HEK293 (cell line): ENCODE results near the gene YWHAQ.

Source experiments
- ELK4 ChIP-seq: IDR thresholded peaks from 2 replicates; pipeline ENCODE4 v1.6.1; 2011; ENCODE audit warnings: mild to moderate bottlenecking, low read depth, low read length, borderline replicate concordance
- GLIS2 ChIP-seq: fragments of 450-650 bp; formaldehyde crosslinking; IDR thresholded peaks from 2 replicates; pipeline ENCODE4 v1.5.1; 2016; ENCODE audit warnings: missing biosample characterization, missing genetic modification characterization
- KLF1 ChIP-seq: fragments of 450-650 bp; formaldehyde crosslinking; IDR thresholded peaks from 2 replicates; pipeline ENCODE4 v1.5.1; 2016; ENCODE audit warnings: missing biosample characterization, missing genetic modification characterization
- MEIS1 ChIP-seq: sonication (generic); formaldehyde crosslinking; IDR thresholded peaks from 2 replicates; pipeline ENCODE4 v1.8.1; 2022; ENCODE audit warnings: missing genetic modification reagents, mild to moderate bottlenecking, borderline replicate concordance
- RBAK ChIP-seq: fragments of 450-650 bp; formaldehyde crosslinking; IDR thresholded peaks from 2 replicates; pipeline ENCODE4 v1.5.1; 2016; ENCODE audit warnings: missing biosample characterization, missing genetic modification characterization
- SCRT1 ChIP-seq: fragments of 450-650 bp; formaldehyde crosslinking; IDR thresholded peaks from 2 replicates; pipeline ENCODE4 v1.5.1; 2016; ENCODE audit warnings: missing biosample characterization, missing genetic modification characterization, borderline replicate concordance
- YY1 ChIP-seq: fragments of 450-650 bp; formaldehyde crosslinking; IDR thresholded peaks from 2 replicates; pipeline ENCODE4 v1.5.1; 2018; ENCODE audit warnings: missing biosample characterization, missing genetic modification characterization
- YY2 ChIP-seq: fragments of 450-650 bp; formaldehyde crosslinking; IDR thresholded peaks from 2 replicates; pipeline ENCODE4 v1.5.1; 2016; ENCODE audit warnings: missing biosample characterization, missing genetic modification characterization
- ZBTB17 ChIP-seq: fragments of 450-650 bp; formaldehyde crosslinking; IDR thresholded peaks from 2 replicates; pipeline ENCODE4 v1.5.1; 2016; ENCODE audit warnings: missing biosample characterization, missing genetic modification characterization
- ZBTB26 ChIP-seq: fragments of 450-650 bp; formaldehyde crosslinking; optimal IDR thresholded peaks from 2 replicates; pipeline ENCODE3; 2016; ENCODE audit warnings: missing biosample characterization, mild to moderate bottlenecking, missing genetic modification characterization
- ZEB2 ChIP-seq: fragments of 450-650 bp; formaldehyde crosslinking; IDR thresholded peaks from 2 replicates; pipeline ENCODE4 v1.5.1; 2016; ENCODE audit warnings: missing biosample characterization, missing genetic modification characterization
- ZFP69B ChIP-seq: fragments of 450-650 bp; formaldehyde crosslinking; IDR thresholded peaks from 2 replicates; pipeline ENCODE4 v1.5.1; 2016; ENCODE audit warnings: missing biosample characterization, missing genetic modification characterization
- ZNF132 ChIP-seq: fragments of 450-650 bp; formaldehyde crosslinking; IDR thresholded peaks from 2 replicates; pipeline ENCODE4 v1.5.1; 2017; ENCODE audit warnings: missing biosample characterization, missing genetic modification characterization, borderline replicate concordance
- ZNF146 ChIP-seq: fragments of 450-650 bp; formaldehyde crosslinking; IDR thresholded peaks from 2 replicates; pipeline ENCODE4 v1.5.1; 2016; ENCODE audit warnings: missing biosample characterization, missing genetic modification characterization
- ZNF169 ChIP-seq: fragments of 450-650 bp; formaldehyde crosslinking; IDR thresholded peaks from 2 replicates; pipeline ENCODE4 v1.5.1; 2016; ENCODE audit warnings: missing biosample characterization, missing genetic modification characterization
- ZNF18 ChIP-seq: fragments of 450-650 bp; formaldehyde crosslinking; IDR thresholded peaks from 2 replicates; pipeline ENCODE4 v1.5.1; 2016; ENCODE audit warnings: missing biosample characterization, missing genetic modification characterization
- ZNF184 ChIP-seq: fragments of 450-650 bp; IDR thresholded peaks from 2 replicates; pipeline ENCODE4 v1.5.1; 2018; ENCODE audit warnings: missing biosample characterization, mild to moderate bottlenecking, missing genetic modification characterization
- ZNF248 ChIP-seq: fragments of 450-650 bp; formaldehyde crosslinking; IDR thresholded peaks from 2 replicates; pipeline ENCODE4 v1.5.1; 2017; ENCODE audit warnings: missing biosample characterization, missing genetic modification characterization
- ZNF274 ChIP-seq, 2 experiments: fragments of 200-500 bp in 1 of 2; fragments of 450-650 bp in 1 of 2; sonication (Bioruptor generic) in 1 of 2; formaldehyde crosslinking in 1 of 2; IDR thresholded peaks; 2 replicates each; pipeline versions ENCODE4 v1.5.1 to v1.6.1; 2014 to 2016; ENCODE audit warnings: borderline replicate concordance in 1 of 2, inconsistent platforms in 1 of 2, low read length in 1 of 2, missing biosample characterization in 1 of 2, missing genetic modification characterization in 1 of 2
- ZNF292 ChIP-seq: fragments of 450-650 bp; formaldehyde crosslinking; IDR thresholded peaks from 2 replicates; pipeline ENCODE4 v1.5.1; 2016; ENCODE audit warnings: low read depth, missing biosample characterization, missing genetic modification characterization, borderline replicate concordance
- ZNF335 ChIP-seq: fragments of 450-650 bp; formaldehyde crosslinking; conservative IDR thresholded peaks from 2 replicates; pipeline ENCODE4 v1.5.1; 2016; ENCODE audit warnings: missing biosample characterization, missing genetic modification characterization
- ZNF354C ChIP-seq: fragments of 450-650 bp; formaldehyde crosslinking; IDR thresholded peaks from 2 replicates; pipeline ENCODE4 v1.5.1; 2016; ENCODE audit warnings: missing biosample characterization, missing genetic modification characterization, low read depth, borderline replicate concordance
- ZNF391 ChIP-seq: fragments of 450-650 bp; formaldehyde crosslinking; IDR thresholded peaks from 2 replicates; pipeline ENCODE4 v1.5.1; 2016; ENCODE audit warnings: low read depth, missing biosample characterization, missing genetic modification characterization, borderline replicate concordance
- ZNF398 ChIP-seq: fragments of 450-650 bp; formaldehyde crosslinking; IDR thresholded peaks from 2 replicates; pipeline ENCODE4 v1.5.1; 2017; ENCODE audit warnings: missing biosample characterization, missing genetic modification characterization
- ZNF513 ChIP-seq: fragments of 450-650 bp; IDR thresholded peaks from 2 replicates; pipeline ENCODE4 v1.5.1; 2018; ENCODE audit warnings: missing biosample characterization, missing genetic modification characterization
- ZNF555 ChIP-seq: fragments of 450-650 bp; formaldehyde crosslinking; conservative IDR thresholded peaks from 2 replicates; pipeline ENCODE4 v1.5.1; 2017; ENCODE audit warnings: missing biosample characterization, mild to moderate bottlenecking, missing genetic modification characterization, inconsistent platforms
- ZNF610 ChIP-seq: fragments of 450-650 bp; formaldehyde crosslinking; IDR thresholded peaks from 2 replicates; pipeline ENCODE4 v1.5.1; 2016; ENCODE audit warnings: missing biosample characterization, missing genetic modification characterization, borderline replicate concordance
- ZNF785 ChIP-seq: fragments of 450-650 bp; formaldehyde crosslinking; IDR thresholded peaks from 2 replicates; pipeline ENCODE4 v1.5.1; 2016; ENCODE audit warnings: missing biosample characterization, missing genetic modification characterization
- TF ChIP-seq, protein P1 (sequence below): fragments of 450-650 bp; formaldehyde crosslinking; IDR thresholded peaks from 2 replicates; pipeline ENCODE4 v1.5.1; 2016; ENCODE audit warnings: missing biosample characterization, missing genetic modification characterization

YWHAQ gene

DNA sequence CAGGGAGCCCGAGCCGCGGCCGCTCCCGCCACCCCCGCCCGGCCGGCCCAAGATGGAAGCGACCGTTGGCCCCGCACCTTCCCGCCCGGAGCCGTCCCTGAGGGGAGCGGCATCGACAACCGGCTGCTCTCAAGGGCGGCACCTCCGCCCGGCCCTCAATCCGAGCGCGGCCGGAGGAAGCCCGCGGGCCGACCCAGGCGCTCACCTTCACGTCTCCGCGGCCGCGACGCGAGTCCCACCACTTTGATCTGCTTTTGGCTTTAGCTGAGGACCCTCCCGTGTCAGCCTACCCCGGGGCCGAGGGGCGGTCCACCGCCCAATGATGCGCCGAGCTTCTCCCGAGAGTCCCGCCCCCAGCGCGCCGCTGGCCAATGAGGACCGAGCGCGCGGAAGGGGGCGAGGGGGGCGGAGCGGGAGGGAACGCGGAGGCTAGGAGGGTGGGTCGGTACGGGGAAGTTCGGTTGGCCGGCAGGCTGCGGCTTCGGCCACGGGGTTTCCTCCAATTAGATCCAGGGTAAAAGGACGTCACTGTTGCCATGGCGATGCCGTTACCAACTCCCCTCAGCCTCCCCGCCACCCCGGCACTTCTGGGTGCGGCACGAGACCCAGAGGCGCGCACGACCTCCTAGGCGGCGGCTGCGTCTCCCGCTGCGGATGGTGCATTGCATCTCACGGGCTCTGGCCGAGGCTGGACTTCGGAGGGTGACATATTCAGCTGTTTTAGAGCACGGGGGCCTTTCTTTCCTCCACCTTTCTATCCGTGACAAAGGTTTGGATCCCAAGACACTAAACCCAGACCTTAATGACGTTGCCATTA lies at the start of gene YWHAQ (continued):
- TF ChIP-seq YY1 = peak; percentile 19; the same call in 1 of the 2 replicates
- no peak for TF ChIP-seq RBAK (tag by site-specific recombination)
- TF ChIP-seq ZNF18 (tag by site-specific recombination) = no peak
- no peak for TF ChIP-seq ZNF610
- no peak for TF ChIP-seq YY2
- no peak for TF ChIP-seq ZNF354C (tag by site-specific recombination)
- TF ChIP-seq ZEB2 = peak; percentile 80
- TF ChIP-seq ZNF146 (tag by site-specific recombination) = no peak
- no peak for TF ChIP-seq ZNF785 (tag by site-specific recombination)
- no peak for TF ChIP-seq ZNF555 (tag by site-specific recombination)
- TF ChIP-seq ZNF184 (tag by site-specific recombination) = 0 out of 2 replicates have a peak, but pooled peaks have one; percentile 25
- TF ChIP-seq MEIS1 (CRISPR knock-in tag) = no peak
- TF ChIP-seq ZBTB17 (tag by site-specific recombination) = peak; percentile 71
- no peak for TF ChIP-seq ZNF248 (tag by site-specific recombination)
- no peak for TF ChIP-seq ZNF391 (tag by site-specific recombination)
- TF ChIP-seq ZNF274 (IDR thresholded peaks at IDR 0.05; ENCODE audit: low read length) = no peak
- no peak for TF ChIP-seq ZNF274 (tag by site-specific recombination; IDR thresholded peaks at IDR 0.05; ENCODE audit: borderline replicate concordance)
- peak; percentile 25; the same call in 1 of the 2 replicates for TF ChIP-seq ZFP69B (tag by site-specific recombination)
- TF ChIP-seq ZNF335 = peak; percentile 61
- TF ChIP-seq ZNF398 (tag by site-specific recombination) = peak; percentile 84
- TF ChIP-seq ZBTB26 (tag by site-specific recombination) = peak; percentile 82
- TF ChIP-seq ZNF132 = no peak
- TF ChIP-seq, protein P1, sequence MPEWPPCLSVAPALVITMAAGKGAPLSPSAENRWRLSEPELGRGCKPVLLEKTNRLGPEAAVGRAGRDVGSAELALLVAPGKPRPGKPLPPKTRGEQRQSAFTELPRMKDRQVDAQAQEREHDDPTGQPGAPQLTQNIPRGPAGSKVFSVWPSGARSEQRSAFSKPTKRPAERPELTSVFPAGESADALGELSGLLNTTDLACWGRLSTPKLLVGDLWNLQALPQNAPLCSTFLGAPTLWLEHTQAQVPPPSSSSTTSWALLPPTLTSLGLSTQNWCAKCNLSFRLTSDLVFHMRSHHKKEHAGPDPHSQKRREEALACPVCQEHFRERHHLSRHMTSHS = no peak
- peak; percentile 76 for TF ChIP-seq KLF1 (tag by site-specific recombination)
- no peak for TF ChIP-seq SCRT1 (tag by site-specific recombination)
- TF ChIP-seq ZNF169 (tag by site-specific recombination) = no peak
- TF ChIP-seq ZNF292 (tag by site-specific recombination) = no peak
- TF ChIP-seq ZNF513 (tag by site-specific recombination) = no peak
- peak; percentile 92 for TF ChIP-seq GLIS2 (tag by site-specific recombination)
- TF ChIP-seq ELK4 = no peak
